Type B pancreatic cell (in vitro differentiated cells): ENCODE measurements around the gene KRT85. TPM values are rescaled to one million over a fixed set of nuclear protein-coding genes. Genes with fewer than 3 reads are reported as not detected.
A peak's percentile ranks its signal among the peaks of the same experiment; 100 is the strongest.

ENCODE experiments used
- DNase-seq: peaks from one replicate; pipeline ENCODE4 v3.0.0; 2021; ENCODE audit warnings: mixed read lengths; ENCODE audit not compliant: unreplicated experiment; ENCODE audit errors: extremely low spot score
- H3K27ac Mint-ChIP-seq: 2 replicates; pipeline ENCODE4 v1.8.0; 2021; ENCODE audit warnings: mild to moderate bottlenecking, mixed read lengths
- H3K27me3 Mint-ChIP-seq: 2 replicates; pipeline ENCODE4 v1.8.0; 2021; ENCODE audit warnings: mixed read lengths
- H3K36me3 Mint-ChIP-seq: 2 replicates; pipeline ENCODE4 v1.8.0; 2021; ENCODE audit warnings: mixed read lengths
- H3K4me1 Mint-ChIP-seq: one replicate; pipeline ENCODE4 v1.8.0; 2021; ENCODE audit warnings: mixed read lengths; ENCODE audit not compliant: unreplicated experiment
- H3K4me3 Mint-ChIP-seq: 2 replicates; pipeline ENCODE4 v1.8.0; 2021; ENCODE audit warnings: mild to moderate bottlenecking, mixed read lengths
- H3K9me3 Mint-ChIP-seq: 2 replicates; pipeline ENCODE4 v1.8.0; 2021; ENCODE audit warnings: mixed read lengths
- CTCF ChIP-seq: fragments of 200-600 bp; sonication (generic); conservative IDR thresholded peaks from 2 replicates; pipeline ENCODE4 v1.5.0; 2021; ENCODE audit warnings: antibody characterized with exemption, mild to moderate bottlenecking
- total RNA-seq: library from RNA; stranded (reverse); gene quantifications from 2 replicates; pipeline ENCODE4 v1.2.1, GENCODE V29; 2021; ENCODE audit warnings: low replicate concordance

KRT85 gene
- total RNA-seq, 1 donor from 2014 or later = not detected

DNA sequence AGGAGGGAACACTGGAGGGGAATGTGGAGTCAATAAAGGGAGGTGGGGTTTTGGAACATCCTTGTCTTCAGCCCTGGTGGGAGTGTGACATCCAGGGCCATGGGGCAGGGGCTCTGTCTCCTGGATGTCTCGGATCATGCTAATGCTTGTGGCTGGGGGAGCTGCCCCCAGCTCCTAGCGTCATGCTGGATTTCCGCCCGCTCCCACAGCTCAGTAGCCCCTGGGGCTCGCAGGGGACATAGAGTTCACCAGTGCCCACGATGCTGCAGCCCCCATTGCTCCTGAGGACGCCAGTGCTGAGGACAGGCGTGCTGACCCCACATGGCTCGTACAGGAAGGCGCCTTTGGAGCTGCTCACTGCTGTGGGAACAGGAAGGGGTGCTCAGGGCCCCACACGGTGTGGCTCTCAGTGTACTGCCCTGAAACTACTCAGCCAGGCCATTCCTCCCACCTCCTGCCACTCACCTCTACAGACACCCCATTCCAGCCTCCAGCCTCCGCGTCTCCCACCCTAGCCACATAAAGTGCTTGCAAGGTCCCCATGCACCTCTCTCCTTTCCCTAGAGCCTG is 27.6 kb upstream of the KRT85 start:
- peaks cover 22% of the 10 kb centered on the region for H3K27me3 Mint-ChIP-seq
- DNase-seq = no peak
- no peak overlapping the region for H3K27ac Mint-ChIP-seq
- H3K4me3 Mint-ChIP-seq = no peak overlapping the region
- H3K36me3 Mint-ChIP-seq = no peaks in the 10 kb centered on the region
- TF ChIP-seq CTCF = no peak
- no peaks in the 10 kb centered on the region for H3K9me3 Mint-ChIP-seq
- peaks cover under 1% of the 10 kb centered on the region for H3K4me1 Mint-ChIP-seq

GRCh38 chr12:52392465-52393007 is 25.3 kb upstream of the KRT85 start:
- Mint-ChIP-seq H3K27me3 (peaks cover 25% of the 10 kb centered on the region), H3K4me1 (peaks cover 4% of the 10 kb centered on the region), H3K9me3 (no peaks in the 10 kb centered on the region), H3K4me3 (no peak overlapping the region), H3K27ac (no peak overlapping the region), H3K36me3 (no peaks in the 10 kb centered on the region)
- DNase-seq = no peak
- TF ChIP-seq CTCF = no peak

GRCh38 chr12:52391618-52392002 is 24.3 kb upstream of the KRT85 start:
- TF ChIP-seq CTCF = no peak
- Mint-ChIP-seq H3K36me3 (no peaks in the 10 kb centered on the region), H3K27me3 (peaks cover 16% of the 10 kb centered on the region), H3K27ac (no peak overlapping the region), H3K9me3 (no peaks in the 10 kb centered on the region), H3K4me1 (peaks cover 4% of the 10 kb centered on the region), H3K4me3 (no peak overlapping the region)
- no peak for DNase-seq

DNA sequence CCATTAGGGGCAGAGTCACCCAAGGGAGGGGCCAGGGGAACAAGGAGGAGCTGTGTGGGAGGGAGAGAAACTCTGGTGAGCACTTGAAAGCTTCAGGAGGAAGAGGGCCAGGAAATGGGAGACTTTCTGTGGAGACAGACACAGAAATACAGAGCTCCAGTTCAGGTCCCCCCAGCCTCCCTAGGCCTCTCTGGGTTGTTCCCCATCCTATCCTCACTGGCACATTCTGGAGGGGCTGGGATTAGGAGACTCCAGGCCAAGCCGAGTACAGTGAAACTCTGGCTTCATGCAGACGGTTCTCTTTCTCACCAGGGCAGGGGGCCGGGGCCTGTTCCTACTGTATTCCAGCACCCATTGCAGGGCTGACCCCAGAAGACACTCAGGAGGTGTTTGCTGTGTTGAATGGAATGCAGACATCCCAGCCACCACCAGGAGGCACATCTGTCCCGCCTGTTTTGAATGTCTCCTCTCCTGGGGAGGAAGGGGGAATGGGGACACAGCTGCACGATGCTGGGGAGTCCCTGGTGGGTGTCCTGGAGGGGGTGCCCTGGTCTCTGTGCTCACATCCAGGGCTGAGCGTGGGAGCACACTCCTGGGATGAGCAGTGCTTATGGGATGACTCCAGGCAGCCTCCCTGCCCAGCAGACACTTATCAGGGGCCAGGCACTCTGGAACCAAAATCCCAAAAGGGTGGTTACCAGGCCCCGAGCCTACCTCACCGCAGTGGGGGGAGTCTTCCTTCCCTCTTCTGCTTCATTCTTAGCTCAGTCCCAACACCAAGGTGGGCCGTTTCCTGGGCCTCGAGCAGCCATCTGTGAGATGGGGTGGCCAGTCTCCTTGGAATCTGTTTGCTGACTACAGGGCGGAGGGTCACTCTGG is 23.7 kb upstream of the KRT85 start:
- no peak for DNase-seq
- TF ChIP-seq CTCF = peak; percentile 71
- Mint-ChIP-seq H3K36me3 (no peaks in the 10 kb centered on the region), H3K27me3 (peaks cover 11% of the 10 kb centered on the region), H3K4me1 (peaks cover 4% of the 10 kb centered on the region), H3K27ac (no peak overlapping the region), H3K4me3 (no peak overlapping the region), H3K9me3 (no peaks in the 10 kb centered on the region)

DNA sequence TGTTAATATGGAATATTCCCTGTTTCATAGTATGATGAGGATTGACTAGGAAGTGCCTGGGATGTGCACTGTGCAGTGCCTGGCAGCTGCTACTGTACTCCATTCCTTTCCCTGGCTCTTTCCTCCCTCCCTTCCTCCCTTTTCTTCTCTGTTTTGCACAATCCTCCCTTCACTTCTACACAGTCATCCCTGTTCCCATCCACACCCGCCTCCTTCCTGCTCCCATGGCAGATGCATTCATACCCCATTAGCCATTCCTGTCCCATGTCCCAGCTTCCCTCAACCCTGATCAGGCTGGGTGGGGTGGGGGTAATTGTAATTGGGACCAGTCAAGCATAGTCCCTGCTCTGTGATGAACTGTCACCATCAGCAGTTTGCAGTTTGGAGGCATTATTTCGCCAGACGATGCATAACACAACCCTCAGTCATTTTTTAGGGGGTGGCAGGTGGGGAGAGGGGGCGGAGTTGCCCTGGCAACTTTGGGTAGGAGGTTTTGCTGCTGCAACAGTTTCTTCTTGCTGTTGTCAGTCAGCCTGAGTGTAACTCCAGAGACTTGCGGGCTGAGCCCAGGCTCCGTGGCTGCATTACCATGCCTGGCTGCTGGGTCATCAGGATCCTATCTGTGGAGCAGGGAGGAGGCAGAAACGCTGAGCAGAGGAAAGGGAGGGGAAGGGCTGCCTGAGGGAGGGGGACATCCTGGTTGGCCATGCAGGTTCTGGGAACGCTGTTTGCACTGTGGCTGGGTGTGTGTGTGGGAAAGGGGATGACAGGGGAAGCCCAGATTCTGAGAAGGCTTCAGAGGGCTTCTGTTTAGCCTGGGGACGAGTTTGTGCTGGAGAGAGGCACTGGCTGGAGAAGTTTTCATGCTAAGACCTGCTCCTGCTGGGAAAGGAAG is 22.3 kb upstream of the KRT85 start:
- no peaks in the 10 kb centered on the region for H3K36me3 Mint-ChIP-seq
- H3K27ac Mint-ChIP-seq = peak overlapping the region; percentile 13
- no peaks in the 10 kb centered on the region for H3K9me3 Mint-ChIP-seq
- no peak for TF ChIP-seq CTCF
- no peak for DNase-seq
- peak overlapping the region; percentile 41 for H3K4me3 Mint-ChIP-seq
- H3K4me1 Mint-ChIP-seq = peaks cover 4% of the 10 kb centered on the region
- H3K27me3 Mint-ChIP-seq = peaks cover 10% of the 10 kb centered on the region
